GM23248 (cell line): Measurements from ENCODE around the gene TSHR. TPM values are rescaled to one million over a fixed set of nuclear protein-coding genes. Genes with fewer than 3 reads are reported as not detected.

Experiments used
- DNase-seq: peaks from one replicate; pipeline ENCODE4 v3.0.0-alpha.2; 2015
- H2AFZ ChIP-seq: fragments of 200-600 bp; sonication (generic); 2 replicates; pipeline ENCODE4 v1.6.1; 2016; ENCODE audit warnings: antibody characterized with exemption
- H3F3A ChIP-seq: fragments of 200-600 bp; sonication (generic); 2 replicates; pipeline ENCODE4 v1.6.1; 2016; ENCODE audit warnings: mild to moderate bottlenecking, antibody characterized with exemption, mixed run types; ENCODE audit not compliant: insufficient read depth
- H3K27ac ChIP-seq: fragments of 200-600 bp; sonication (generic); 2 replicates; pipeline ENCODE4 v1.5.1; 2016; ENCODE audit warnings: mild to moderate bottlenecking
- H3K27me3 ChIP-seq: fragments of 200-600 bp; sonication (generic); replicated peaks from 2 replicates; pipeline ENCODE4 v1.6.1; 2016; ENCODE audit warnings: mild to moderate bottlenecking; ENCODE audit not compliant: insufficient read depth
- H3K36me3 ChIP-seq: fragments of 200-600 bp; sonication (generic); 2 replicates; pipeline ENCODE4 v1.6.1; 2016; ENCODE audit warnings: low read depth, mild to moderate bottlenecking
- H3K4me1 ChIP-seq: fragments of 200-600 bp; sonication (generic); 2 replicates; pipeline ENCODE4 v1.6.1; 2016; ENCODE audit warnings: mild to moderate bottlenecking; ENCODE audit not compliant: insufficient read depth
- H3K4me2 ChIP-seq: fragments of 200-600 bp; sonication (generic); one replicate; pipeline ENCODE4 v1.6.1; 2016; ENCODE audit warnings: mild to moderate bottlenecking; ENCODE audit not compliant: unreplicated experiment
- H3K4me3 ChIP-seq: fragments of 200-600 bp; sonication (generic); 2 replicates; pipeline ENCODE4 v1.5.1; 2016; ENCODE audit warnings: mild to moderate bottlenecking
- H3K79me2 ChIP-seq: fragments of 200-600 bp; sonication (generic); 2 replicates; pipeline ENCODE4 v1.6.1; 2016; ENCODE audit warnings: mild to moderate bottlenecking; ENCODE audit not compliant: insufficient read depth
- H3K9ac ChIP-seq: fragments of 200-600 bp; sonication (generic); 2 replicates; pipeline ENCODE4 v1.6.1; 2016; ENCODE audit warnings: mild to moderate bottlenecking
- H3K9me2 ChIP-seq: fragments of 200-600 bp; sonication (generic); 2 replicates; pipeline ENCODE4 v1.6.1; 2016; ENCODE audit warnings: mixed run types, mild to moderate bottlenecking, moderate library complexity; ENCODE audit not compliant: insufficient read depth
- H3K9me3 ChIP-seq: fragments of 200-600 bp; sonication (generic); one replicate; pipeline ENCODE4 v1.6.1; 2017; ENCODE audit warnings: low read depth
- H4K20me1 ChIP-seq: fragments of 200-600 bp; sonication (generic); 2 replicates; pipeline ENCODE4 v1.6.0; 2016; ENCODE audit not compliant: insufficient read depth
- EZH2 ChIP-seq: fragments of 200-600 bp; sonication (generic); IDR thresholded peaks from 2 replicates; pipeline ENCODE4 v1.6.1; 2018; ENCODE audit warnings: antibody characterized with exemption, mild to moderate bottlenecking; ENCODE audit not compliant: insufficient read depth, poor library complexity, severe bottlenecking
- EZH2phosphoT487 ChIP-seq: fragments of 200-600 bp; sonication (generic); IDR thresholded peaks from 2 replicates; pipeline ENCODE4 v1.6.1; 2018; ENCODE audit warnings: antibody characterized with exemption, moderate library complexity, mild to moderate bottlenecking, low read depth; ENCODE audit not compliant: insufficient read depth
- WGBS, 2 experiments: methylation state at CpG; one replicate each; pipeline ENCODE4 v1.1.6; 2015 to 2017; ENCODE audit warnings: low lambda C conversion rate in 2 of 2, low coverage in 1 of 2; ENCODE audit errors: missing lambda C conversion rate in 2 of 2; 5-methylcytosine and 5-hydroxymethylcytosine counted together
- in situ Hi-C: fragments of 300-500 bp; cut with MboI; formaldehyde crosslinking; loops from 2 replicates; pipeline ENCODE4 v1.15.0; 2020
- polyA plus RNA-seq: library from polyadenylated mRNA; unstranded; fragments of >200 nt; fragmentation: Nextera tagmentation; extraction: Ambion mirVana; gene quantifications from 2 replicates; pipeline ENCODE4 v1.2.1, GENCODE V29; 2016
- total RNA-seq: library from RNA; depleted of rRNA; stranded (reverse); fragments of >200 nt; shearing (Covaris generic); gene quantifications from 2 replicates; pipeline ENCODE4 v1.2.3, GENCODE V29; 2014

Gene TSHR
- total and polyA plus RNA-seq, 2 experiments from 2014 or later, result not detected

GRCh38 chr14:81062380-81062779 is 107.0 kb downstream of the TSHR start:
- Histone ChIP-seq H3K4me3 (no peak overlapping the region), H3K9ac (no peak overlapping the region), H3K36me3 (no peaks in the 10 kb centered on the region), H3K9me2 (no peaks in the 10 kb centered on the region), H4K20me1 (no peaks in the 10 kb centered on the region), H3K27ac (no peak overlapping the region), H3K79me2 (no peaks in the 10 kb centered on the region), H2AFZ (no peak overlapping the region), H3K4me1 (no peaks in the 10 kb centered on the region), H3K4me2 (no peak overlapping the region), H3F3A (no peaks in the 10 kb centered on the region), H3K27me3 (no peaks in the 10 kb centered on the region), H3K9me3 (no peaks in the 10 kb centered on the region)
- no peak for DNase-seq
- in situ Hi-C loops, result no loop called here
- WGBS, 2 experiments, result 40 to 45% methylated on average over 4 of the region's 4 CpGs
- TF ChIP-seq EZH2, result no peak
- TF ChIP-seq EZH2phosphoT487, result no peak

GRCh38 chr14:81062816-81063215 is 107.4 kb downstream of the TSHR start:
- 28 to 30% methylated on average over 4 of the region's 4 CpGs for WGBS, 2 experiments
- no peaks in the 10 kb centered on the region for H3K36me3 ChIP-seq
- H3K79me2 ChIP-seq, result no peaks in the 10 kb centered on the region
- H3K4me2 ChIP-seq, result no peak overlapping the region
- H3K27me3 ChIP-seq, result no peaks in the 10 kb centered on the region
- no peaks in the 10 kb centered on the region for H4K20me1 ChIP-seq
- H3K4me3 ChIP-seq, result no peak overlapping the region
- TF ChIP-seq EZH2phosphoT487, result no peak
- TF ChIP-seq EZH2, result no peak
- peak; percentile 1 for DNase-seq
- H3K27ac ChIP-seq, result no peak overlapping the region
- H3K9me2 ChIP-seq, result no peaks in the 10 kb centered on the region
- H3K9ac ChIP-seq, result no peak overlapping the region
- no peak overlapping the region for H2AFZ ChIP-seq
- H3F3A ChIP-seq, result no peaks in the 10 kb centered on the region
- in situ Hi-C loops, result no loop called here
- no peaks in the 10 kb centered on the region for H3K4me1 ChIP-seq
- no peaks in the 10 kb centered on the region for H3K9me3 ChIP-seq

GRCh38 chr14:81066672-81067071 is 111.3 kb downstream of the TSHR start:
- no peak overlapping the region for H3K4me3 ChIP-seq
- no peaks in the 10 kb centered on the region for H3K9me3 ChIP-seq
- H3K4me2 ChIP-seq, result no peak overlapping the region
- 12 to 14% methylated on average over 1 of the region's 1 CpG for WGBS, 2 experiments
- no peaks in the 10 kb centered on the region for H3K4me1 ChIP-seq
- no peaks in the 10 kb centered on the region for H3K79me2 ChIP-seq
- H4K20me1 ChIP-seq, result no peaks in the 10 kb centered on the region
- in situ Hi-C loops, result no loop called here
- no peaks in the 10 kb centered on the region for H3K9me2 ChIP-seq
- no peak overlapping the region for H2AFZ ChIP-seq
- H3F3A ChIP-seq, result no peaks in the 10 kb centered on the region
- H3K9ac ChIP-seq, result no peak overlapping the region
- H3K36me3 ChIP-seq, result no peaks in the 10 kb centered on the region
- H3K27ac ChIP-seq, result no peak overlapping the region
- TF ChIP-seq EZH2, result no peak
- TF ChIP-seq EZH2phosphoT487, result no peak
- DNase-seq, result no peak
- no peaks in the 10 kb centered on the region for H3K27me3 ChIP-seq

- Histone ChIP-seq H2AFZ (no peak overlapping the region), H3K27me3 (no peaks in the 10 kb centered on the region), H3K9ac (no peak overlapping the region), H3K4me3 (no peak overlapping the region), H3F3A (no peaks in the 10 kb centered on the region), H3K4me1 (no peaks in the 10 kb centered on the region), H3K9me2 (no peaks in the 10 kb centered on the region), H4K20me1 (no peaks in the 10 kb centered on the region), H3K9me3 (no peaks in the 10 kb centered on the region), H3K4me2 (no peak overlapping the region), H3K79me2 (no peaks in the 10 kb centered on the region), H3K27ac (no peak overlapping the region), H3K36me3 (no peaks in the 10 kb centered on the region)
- DNase-seq, result no peak
- in situ Hi-C loops, result no loop called here
- 53 to 67% methylated on average over 2 of the region's 2 CpGs for WGBS, 2 experiments
- no peak for TF ChIP-seq EZH2
- no peak for TF ChIP-seq EZH2phosphoT487
Measured at GRCh38 chr14:81067156-81067555, 111.7 kb downstream of the TSHR start.
